Fibroblast of peridontal ligament (primary cell): ENCODE data around the gene COL17A1.

Experiments used
- DNase-seq: peaks from one replicate; pipeline ENCODE4 v3.0.0-alpha.2; 2010; ENCODE audit errors: extremely low read depth

Gene COL17A1

GRCh38 chr10:104053201-104053600 is 32.5 kb downstream of the COL17A1 start:
- no peak for DNase-seq

- no peak for DNase-seq
These were observed 33.2 kb downstream of the COL17A1 start for GRCh38 chr10:104052431-104052830.

GRCh38 chr10:104049504-104050250 is 36.0 kb downstream of the COL17A1 start:
- peak; percentile 66 for DNase-seq

GRCh38 chr10:104046651-104047050 is 39.0 kb downstream of the COL17A1 start:
- DNase-seq, result no peak

- DNase-seq, result peak; percentile 82
These were observed 40.3 kb downstream of the COL17A1 start for GRCh38 chr10:104045151-104046089.

GRCh38 chr10:104043854-104044253 is 41.8 kb downstream of the COL17A1 start:
- DNase-seq, result no peak

- DNase-seq, result no peak
These were observed 42.4 kb downstream of the COL17A1 start for GRCh38 chr10:104043185-104043830.

- DNase-seq, result no peak
These were observed 43.7 kb downstream of the COL17A1 start for GRCh38 chr10:104041891-104042535.

- DNase-seq, result no peak
These were observed 44.6 kb downstream of the COL17A1 start for GRCh38 chr10:104040862-104041789.

GRCh38 chr10:104040382-104040781 is 45.3 kb downstream of the COL17A1 start:
- DNase-seq, result no peak

GRCh38 chr10:104038958-104039752 is 46.5 kb downstream of the COL17A1 start:
- DNase-seq, result no peak

- no peak for DNase-seq
These were observed 47.1 kb downstream of the COL17A1 start for GRCh38 chr10:104038537-104038936.

GRCh38 chr10:104037261-104037951 is 48.3 kb downstream of the COL17A1 start:
- DNase-seq, result no peak

GRCh38 chr10:104036518-104037260 is 49.0 kb downstream of the COL17A1 start:
- no peak for DNase-seq

- no peak for DNase-seq
These were observed 49.7 kb downstream of the COL17A1 start for GRCh38 chr10:104036069-104036384.

- DNase-seq, result no peak
These were observed 50.2 kb downstream of the COL17A1 start for GRCh38 chr10:104035194-104036068.

GRCh38 chr10:104034401-104035193 is 51.1 kb downstream of the COL17A1 start:
- DNase-seq, result no peak
